Esophagus muscularis mucosa (tissue), 4 donors: ENCODE results near the gene MN1. TPM values are rescaled to one million over a fixed set of nuclear protein-coding genes. Genes with fewer than 3 reads are reported as not detected.

Source experiments
- DNase-seq: peaks from one replicate; pipeline ENCODE4 v3.0.0-alpha.2; 2017; ENCODE audit errors: extremely low spot score
- H3K27ac ChIP-seq, 4 donors: fragments of 200-600 bp; sonication (generic); replicated peaks in 1 of 4; 1 replicate in 3 of 4; 2 replicates in 1 of 4; pipeline ENCODE4 v1.5.1; 2016 to 2019; ENCODE audit warnings: mild to moderate bottlenecking in 1 of 4
- H3K27me3 ChIP-seq, 4 donors: fragments of 200-600 bp; sonication (generic); one replicate each; pipeline versions ENCODE4 v1.5.1 to v1.6.0; 2016 to 2019
- H3K36me3 ChIP-seq, 4 donors: fragments of 200-600 bp; sonication (generic); one replicate each; pipeline ENCODE4 v1.5.1; 2016 to 2019
- H3K4me1 ChIP-seq, 4 donors: fragments of 200-600 bp; sonication (generic); one replicate each; pipeline ENCODE4 v1.5.1; 2016 to 2019
- H3K4me3 ChIP-seq, 4 donors: fragments of 200-600 bp; sonication (generic); 1 replicate in 2 of 4; 2 replicates in 2 of 4; pipeline ENCODE4 v1.5.1; 2016 to 2019; ENCODE audit warnings: mild to moderate bottlenecking in 4 of 4, moderate library complexity in 1 of 4
- H3K9me3 ChIP-seq, 4 donors: fragments of 200-600 bp; sonication (generic); 1 replicate in 3 of 4; 2 replicates in 1 of 4; pipeline ENCODE4 v1.5.1; 2016 to 2019
- EP300 ChIP-seq: sonication (generic); formaldehyde crosslinking; IDR thresholded peaks from one replicate; pipeline ENCODE4 v1.6.1; 2017; ENCODE audit warnings: antibody characterized with exemption
- POLR2A ChIP-seq: fragments of 450-650 bp; IDR thresholded peaks from one replicate; pipeline ENCODE4 v1.6.1; 2017; ENCODE audit warnings: antibody characterized with exemption, moderate library complexity, mild to moderate bottlenecking, low read depth
- POLR2AphosphoS5 ChIP-seq, 2 donors: sonication (generic); formaldehyde crosslinking; IDR thresholded peaks; one replicate each; pipeline ENCODE4 v1.6.1; 2017; ENCODE audit warnings: antibody characterized with exemption in 2 of 2
- WGBS: methylation state at CpG from one replicate; pipeline ENCODE4 v1.1.5; 2018; 5-methylcytosine and 5-hydroxymethylcytosine counted together
- intact Hi-C: fragments of 100-400 bp; cut with DNase I; formaldehyde crosslinking; loops from one replicate; pipeline ENCODE4 v1.15.1; 2023
- total RNA-seq, 4 donors: library from RNA; depleted of rRNA; stranded (reverse); fragments of >200 nt; gene quantifications; one replicate each; pipeline versions ENCODE4 v1.1.0 to v1.2.1, GENCODE V29; 2016
- TF ChIP-seq, protein P1 (sequence below), 3 experiments: fragments of 200-600 bp in 2 of 3; fragments of 450-650 bp in 1 of 3; sonication (generic) in 2 of 3; IDR thresholded peaks; one replicate each; pipeline ENCODE4 v1.5.1; 2017 to 2019; ENCODE audit warnings: antibody characterized with exemption in 3 of 3, mild to moderate bottlenecking in 2 of 3, moderate library complexity in 1 of 3

Gene MN1
- total RNA-seq, 4 donors from 2014 or later, result 16.2 to 47.3 (median 29.0) TPM

DNA sequence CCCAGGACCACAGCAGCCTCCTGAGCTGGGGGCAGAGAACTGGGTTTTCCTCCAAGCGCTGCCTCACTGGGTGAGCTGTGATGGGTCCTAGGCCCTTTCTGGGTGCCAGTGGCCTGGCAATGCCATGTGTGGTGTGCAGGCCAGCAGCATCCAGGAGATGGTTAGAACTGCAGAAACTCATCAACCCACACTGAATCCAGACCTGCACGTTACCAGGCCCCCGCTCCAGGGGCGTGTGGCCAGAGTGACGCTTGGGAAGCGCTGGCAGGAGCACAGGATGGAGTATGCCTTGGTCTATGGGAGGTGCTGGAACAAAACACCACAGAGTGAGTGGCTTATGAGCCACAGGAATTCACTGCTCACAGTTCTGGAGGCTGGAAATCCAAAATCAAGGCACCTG, 97.0 kb downstream of the MN1 start:
- no peak for DNase-seq
- Histone ChIP-seq H3K9me3 (peaks cover 0 to 9% (median 3%) of the 10 kb centered on the region in 4 donors), H3K4me1 (no peaks in the 10 kb centered on the region), H3K36me3 (no peaks in the 10 kb centered on the region), H3K27ac (no peak overlapping the region), H3K4me3 (no peak overlapping the region), H3K27me3 (no peaks in the 10 kb centered on the region)
- TF ChIP-seq POLR2AphosphoS5 (IDR thresholded peaks at IDR 0.05) (no peak), EP300 (no peak), POLR2A (no peak)
- TF ChIP-seq, protein P1, sequence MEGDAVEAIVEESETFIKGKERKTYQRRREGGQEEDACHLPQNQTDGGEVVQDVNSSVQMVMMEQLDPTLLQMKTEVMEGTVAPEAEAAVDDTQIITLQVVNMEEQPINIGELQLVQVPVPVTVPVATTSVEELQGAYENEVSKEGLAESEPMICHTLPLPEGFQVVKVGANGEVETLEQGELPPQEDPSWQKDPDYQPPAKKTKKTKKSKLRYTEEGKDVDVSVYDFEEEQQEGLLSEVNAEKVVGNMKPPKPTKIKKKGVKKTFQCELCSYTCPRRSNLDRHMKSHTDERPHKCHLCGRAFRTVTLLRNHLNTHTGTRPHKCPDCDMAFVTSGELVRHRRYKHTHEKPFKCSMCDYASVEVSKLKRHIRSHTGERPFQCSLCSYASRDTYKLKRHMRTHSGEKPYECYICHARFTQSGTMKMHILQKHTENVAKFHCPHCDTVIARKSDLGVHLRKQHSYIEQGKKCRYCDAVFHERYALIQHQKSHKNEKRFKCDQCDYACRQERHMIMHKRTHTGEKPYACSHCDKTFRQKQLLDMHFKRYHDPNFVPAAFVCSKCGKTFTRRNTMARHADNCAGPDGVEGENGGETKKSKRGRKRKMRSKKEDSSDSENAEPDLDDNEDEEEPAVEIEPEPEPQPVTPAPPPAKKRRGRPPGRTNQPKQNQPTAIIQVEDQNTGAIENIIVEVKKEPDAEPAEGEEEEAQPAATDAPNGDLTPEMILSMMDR (IDR thresholded peaks at IDR 0.05), result no peak
- WGBS, result no CpG with 5 or more reads among the region's 6 CpGs
- intact Hi-C loops, result no loop called here

DNA sequence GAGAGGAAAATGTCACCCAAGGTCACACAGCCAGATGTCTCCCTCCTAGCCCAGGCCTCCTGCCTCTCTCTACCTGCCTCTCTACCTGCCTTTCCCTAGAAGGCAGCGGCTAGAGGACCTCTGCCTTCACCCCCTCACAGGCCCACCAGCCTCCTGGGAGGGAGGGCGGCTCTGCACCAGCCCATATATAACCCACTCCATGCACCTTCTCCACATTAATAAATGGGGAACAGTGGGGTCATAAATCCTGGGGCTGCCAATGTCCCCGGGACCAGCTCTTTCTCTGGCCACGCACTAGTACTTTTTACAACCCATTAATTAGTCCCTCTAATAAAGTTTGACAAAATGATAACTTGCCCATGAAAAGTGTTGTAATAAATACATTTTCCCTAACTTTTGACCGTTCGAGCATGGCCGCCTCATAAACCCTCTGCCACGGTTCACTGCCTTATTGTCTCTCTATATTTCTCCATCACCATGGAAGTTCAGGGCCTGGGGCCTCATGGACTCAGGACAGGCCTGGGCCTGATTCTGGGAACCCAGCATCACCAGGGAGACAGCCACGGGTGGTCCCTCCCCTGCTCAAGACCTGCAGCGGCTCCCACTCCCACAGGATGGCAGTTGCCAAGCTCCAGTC, 102.1 kb downstream of the MN1 start:
- TF ChIP-seq EP300, result no peak
- TF ChIP-seq POLR2AphosphoS5 (IDR thresholded peaks at IDR 0.05), result no peak
- TF ChIP-seq, protein P1 (IDR thresholded peaks at IDR 0.05), result no peak
- TF ChIP-seq POLR2A, result no peak
- no peaks in the 10 kb centered on the region for H3K36me3 ChIP-seq
- intact Hi-C loops, result no loop called here
- peaks cover 0 to 8% (median 3%) of the 10 kb centered on the region in 4 donors for H3K4me1 ChIP-seq
- no peak overlapping the region for H3K4me3 ChIP-seq
- DNase-seq, result no peak
- whole genome bisulfite sequencing, result 93% methylated on average over 10 of the region's 10 CpGs
- H3K9me3 ChIP-seq, result peaks cover 0 to 13% (median 4%) of the 10 kb centered on the region in 4 donors
- no peaks in the 10 kb centered on the region for H3K27me3 ChIP-seq
- H3K27ac ChIP-seq, result no peak overlapping the region

DNA sequence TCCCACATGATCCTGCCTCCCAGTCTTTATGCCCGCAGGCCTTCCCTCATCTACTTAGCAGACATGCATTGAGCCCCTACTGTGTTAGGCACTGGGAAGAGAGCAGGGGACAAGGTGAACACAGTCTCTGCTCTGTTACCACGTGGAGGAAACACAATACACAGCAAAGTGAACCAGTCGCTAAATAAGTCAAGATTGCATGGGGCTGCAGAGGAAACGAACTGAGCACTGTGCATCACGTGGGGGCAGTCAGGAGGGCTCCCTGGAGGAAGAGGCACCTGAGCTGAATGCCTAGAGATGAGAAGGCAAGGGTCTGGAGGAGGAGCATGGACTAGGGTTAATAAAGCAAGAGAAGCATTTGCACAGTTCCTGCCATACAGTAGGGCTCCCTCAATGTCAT, 102.7 kb downstream of the MN1 start:
- DNase-seq, result no peak
- Histone ChIP-seq H3K27me3 (no peaks in the 10 kb centered on the region), H3K4me3 (no peak overlapping the region), H3K9me3 (peaks cover 0 to 13% (median 4%) of the 10 kb centered on the region in 4 donors), H3K36me3 (no peaks in the 10 kb centered on the region), H3K4me1 (peaks cover 0 to 8% (median 3%) of the 10 kb centered on the region in 4 donors), H3K27ac (no peak overlapping the region)
- 77% methylated on average over 5 of the region's 5 CpGs for WGBS
- intact Hi-C loops, result no loop called here
- TF ChIP-seq, protein P1 (IDR thresholded peaks at IDR 0.05), result no peak
- TF ChIP-seq EP300 (no peak), POLR2A (no peak), POLR2AphosphoS5 (IDR thresholded peaks at IDR 0.05) (no peak)

Other genes with a start within 250 kb of the MN1 start
- gene PITPNB, start 117.5 kb upstream of the MN1 start, total RNA-seq, result 10 to 100 TPM; 70.3 to 99.7 (median 89.3) TPM